Renal cortex interstitium (tissue), 11 donors: Measurements from ENCODE around the gene NAB2. TPM values are rescaled to one million over a fixed set of nuclear protein-coding genes. Genes with fewer than 3 reads are reported as not detected.
"Not testable (repeated sequence)": the region's sequence is repeated elsewhere in the genome, so short reads cannot be mapped to it uniquely, and the experiment has no call there.

ENCODE experiments used
- DNase-seq, 11 donors: peaks; one replicate each; pipeline ENCODE4 v3.0.0-alpha.2; 2013; ENCODE audit warnings: low read depth in 9 of 11, low spot score in 4 of 11; ENCODE audit errors: extremely low read depth in 1 of 11
- polyA plus RNA-seq, 3 donors: library from polyadenylated mRNA; unstranded; fragments of 120-200 nt; gene quantifications; one replicate each; pipeline ENCODE4 v1.2.1, GENCODE V29; 2013; ENCODE audit not compliant: insufficient read length in 3 of 3

NAB2 gene
- polyA plus RNA-seq, 3 donors = 43.3 to 53.9 (median 52.3) TPM

DNA sequence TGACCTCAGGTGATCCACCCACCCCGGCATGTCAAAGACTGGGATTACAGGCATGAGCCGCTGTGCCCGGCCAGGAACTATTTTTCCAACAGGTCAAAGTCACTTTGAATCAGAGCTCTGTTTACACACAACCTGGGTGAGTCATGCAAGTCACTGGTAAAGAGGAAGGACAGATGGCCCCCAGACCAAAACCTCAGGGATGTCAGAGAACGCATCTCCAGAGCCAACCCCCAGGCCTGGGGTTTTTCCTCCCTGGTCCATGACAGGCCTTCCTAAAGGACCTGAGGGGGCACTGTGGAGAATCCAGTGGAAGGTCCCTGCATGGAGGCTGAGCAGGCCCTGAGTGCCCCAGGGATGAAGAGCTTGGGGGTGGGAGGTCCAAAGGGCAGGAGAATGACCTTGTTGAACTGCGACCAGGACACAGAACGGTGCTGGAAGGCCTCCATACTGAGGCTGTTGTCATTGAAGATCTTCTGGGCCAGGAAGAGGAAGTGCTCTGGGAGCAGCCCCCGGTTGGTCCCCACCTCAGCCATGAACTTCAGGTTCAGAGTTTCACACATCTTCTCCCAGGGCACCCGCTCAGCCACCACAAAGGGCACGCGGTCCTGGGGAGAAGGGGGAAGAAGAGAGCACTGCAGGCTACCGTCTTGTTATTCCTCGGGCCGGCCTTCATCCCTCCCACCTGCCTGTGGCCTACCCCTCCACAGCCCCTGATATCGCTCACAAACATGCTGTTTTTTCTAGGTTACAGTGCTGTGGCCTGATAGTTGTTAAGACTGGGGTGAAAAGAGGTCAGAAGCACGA lies 13.2 kb downstream of the NAB2 start:
- DNase-seq = no peak

DNA sequence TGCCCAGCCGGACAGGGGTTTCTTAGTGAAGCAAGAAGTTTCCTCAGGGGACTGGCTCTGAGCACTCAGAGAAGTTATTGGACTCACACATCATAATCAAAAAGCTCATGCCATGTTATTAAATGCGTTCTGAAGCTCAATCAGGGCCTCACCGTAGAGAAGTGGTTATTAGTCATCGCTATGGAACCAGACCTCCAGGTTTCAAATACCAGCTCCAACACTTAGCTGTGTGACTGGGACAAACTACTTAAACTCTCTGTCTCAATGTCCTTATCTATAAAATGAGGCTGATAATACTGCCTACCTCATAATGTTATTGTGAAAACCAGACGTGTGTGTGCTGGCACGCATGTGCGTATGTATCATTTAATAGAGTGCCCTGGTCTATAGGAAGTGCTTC lies 14.9 kb downstream of the NAB2 start:
- no peak for DNase-seq

DNA sequence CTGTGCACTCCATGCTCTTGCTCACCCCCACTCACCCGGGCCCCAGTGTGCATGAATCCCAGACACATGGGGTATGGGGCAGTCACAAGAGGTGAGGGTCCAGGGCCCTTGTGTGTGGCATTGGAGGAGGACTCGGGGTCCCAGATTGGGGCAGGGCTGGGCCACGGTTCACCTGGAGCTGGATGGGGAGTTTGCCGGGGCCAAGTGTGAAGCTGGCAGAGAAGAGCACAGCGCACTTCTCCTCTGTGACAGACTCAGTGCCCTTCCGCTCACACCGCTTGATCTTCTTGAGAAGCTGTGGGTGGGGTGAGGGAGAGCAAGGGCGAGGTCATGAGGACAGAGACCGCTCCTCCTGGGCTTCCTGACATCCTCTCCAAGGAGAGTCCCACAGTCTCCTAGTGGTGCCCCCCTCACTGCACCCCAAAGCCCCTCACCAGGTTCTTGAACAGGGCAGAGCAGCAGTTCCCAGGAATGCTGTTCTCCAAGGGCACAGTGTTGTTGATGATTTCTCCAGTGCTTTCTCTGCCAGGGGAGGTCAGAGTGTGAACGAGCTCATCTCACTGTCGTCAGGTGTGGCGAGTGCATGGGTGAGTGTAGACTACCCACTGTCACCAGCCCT lies 15.5 kb downstream of the NAB2 start:
- DNase-seq = no peak

DNA sequence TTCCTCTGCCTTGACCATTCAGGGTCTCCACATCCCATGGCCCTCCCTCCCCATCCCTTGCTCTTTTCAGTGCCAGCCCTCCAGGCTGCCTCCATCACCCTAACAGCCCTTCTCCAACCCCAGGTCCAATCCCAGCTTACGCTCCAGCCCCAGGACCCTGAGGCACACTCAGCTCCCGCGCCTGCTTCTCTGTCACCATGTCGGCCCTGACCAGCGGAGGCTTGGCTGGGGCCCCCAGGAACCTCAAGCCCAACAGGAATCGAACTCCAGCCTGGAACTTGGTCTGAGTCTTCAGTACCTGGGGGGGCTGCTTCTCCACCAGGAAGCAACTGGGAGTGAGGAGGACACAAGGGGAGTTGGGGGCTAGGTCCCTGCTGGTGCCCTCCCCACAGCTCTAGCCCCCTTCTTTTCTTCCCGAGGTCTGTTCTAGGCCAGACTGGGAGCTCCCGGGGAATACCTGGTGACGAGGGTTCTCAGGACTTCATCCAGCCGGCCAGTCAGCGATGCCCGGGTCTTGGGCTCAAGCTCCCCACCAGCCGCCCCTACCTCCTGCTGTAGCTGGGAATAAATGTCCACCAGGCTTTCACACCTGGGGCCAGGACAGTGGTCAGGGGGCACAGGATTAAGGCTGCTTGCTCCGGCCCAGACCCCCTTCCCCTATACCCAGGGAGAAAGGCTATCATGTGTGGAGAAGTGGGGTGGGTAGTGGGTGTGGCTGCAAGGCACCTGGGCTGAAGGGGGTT lies 16.3 kb downstream of the NAB2 start:
- DNase-seq = no peak

DNA sequence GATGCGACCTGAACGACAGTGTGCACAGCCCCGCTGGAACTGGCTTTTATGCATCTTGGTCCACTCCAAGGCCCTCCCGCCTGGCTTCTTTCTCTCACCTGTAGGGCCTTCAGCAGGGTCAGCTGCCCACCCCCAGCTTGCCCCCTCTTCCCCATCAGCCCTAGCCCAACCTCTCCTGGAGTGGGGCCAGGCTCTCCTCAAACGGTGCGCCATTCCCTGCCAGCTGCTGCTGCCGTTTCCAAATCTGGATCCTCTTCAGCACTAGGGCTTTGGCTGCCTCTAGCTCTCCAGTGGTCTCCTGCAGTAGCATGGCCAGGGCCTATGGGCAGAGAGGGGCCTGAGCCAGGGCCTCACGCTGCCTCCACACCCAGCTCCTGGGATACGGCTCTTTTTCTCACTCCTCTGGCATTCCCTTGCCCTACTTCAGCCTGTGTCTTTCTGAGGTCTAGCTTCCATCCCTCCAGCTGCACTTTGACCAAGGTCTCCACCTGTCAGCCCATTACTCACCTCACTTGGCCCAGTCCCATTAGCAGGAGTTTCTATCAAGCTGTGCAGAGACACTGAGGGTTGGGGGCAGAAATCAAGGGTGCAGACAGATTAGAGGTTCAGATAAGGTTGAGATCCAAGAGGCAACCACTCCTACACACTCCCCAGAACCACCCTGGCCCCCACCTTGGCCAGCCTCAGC lies 17.3 kb downstream of the NAB2 start:
- DNase-seq = no peak

DNA sequence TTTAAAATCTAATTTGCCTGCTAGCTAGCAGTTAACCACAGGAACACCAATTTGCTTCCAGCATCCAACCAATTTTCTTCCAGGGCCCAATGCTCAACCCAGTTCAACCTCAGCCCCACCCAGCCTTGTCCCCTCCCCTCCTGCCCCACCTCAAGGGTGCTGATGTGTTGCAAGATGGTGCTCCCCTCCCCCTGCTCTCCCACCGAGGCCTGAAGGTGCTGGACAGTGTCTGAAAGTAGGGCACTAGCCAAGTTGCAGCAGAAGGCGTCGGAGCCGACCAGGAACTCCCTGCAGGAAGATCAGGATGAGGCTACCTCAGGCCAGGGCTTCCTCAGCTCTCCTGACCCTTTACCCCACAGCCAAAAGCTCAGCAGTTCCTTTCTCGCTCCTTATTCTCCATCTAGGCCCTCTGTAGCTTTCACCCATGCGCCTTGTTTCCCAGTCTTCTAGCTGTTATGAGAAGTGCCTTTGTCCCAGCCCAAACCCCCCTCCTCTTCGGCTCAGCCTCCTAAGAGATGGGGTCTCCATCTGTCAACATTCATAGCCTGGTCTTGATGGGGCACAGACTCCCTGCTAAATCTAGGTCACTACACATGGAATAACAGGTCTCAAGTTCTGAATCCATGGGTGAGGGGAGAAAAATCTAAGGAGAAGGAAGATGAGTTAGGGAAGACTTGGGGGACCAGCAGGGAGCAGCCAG lies 18.7 kb downstream of the NAB2 start:
- no peak for DNase-seq

DNA sequence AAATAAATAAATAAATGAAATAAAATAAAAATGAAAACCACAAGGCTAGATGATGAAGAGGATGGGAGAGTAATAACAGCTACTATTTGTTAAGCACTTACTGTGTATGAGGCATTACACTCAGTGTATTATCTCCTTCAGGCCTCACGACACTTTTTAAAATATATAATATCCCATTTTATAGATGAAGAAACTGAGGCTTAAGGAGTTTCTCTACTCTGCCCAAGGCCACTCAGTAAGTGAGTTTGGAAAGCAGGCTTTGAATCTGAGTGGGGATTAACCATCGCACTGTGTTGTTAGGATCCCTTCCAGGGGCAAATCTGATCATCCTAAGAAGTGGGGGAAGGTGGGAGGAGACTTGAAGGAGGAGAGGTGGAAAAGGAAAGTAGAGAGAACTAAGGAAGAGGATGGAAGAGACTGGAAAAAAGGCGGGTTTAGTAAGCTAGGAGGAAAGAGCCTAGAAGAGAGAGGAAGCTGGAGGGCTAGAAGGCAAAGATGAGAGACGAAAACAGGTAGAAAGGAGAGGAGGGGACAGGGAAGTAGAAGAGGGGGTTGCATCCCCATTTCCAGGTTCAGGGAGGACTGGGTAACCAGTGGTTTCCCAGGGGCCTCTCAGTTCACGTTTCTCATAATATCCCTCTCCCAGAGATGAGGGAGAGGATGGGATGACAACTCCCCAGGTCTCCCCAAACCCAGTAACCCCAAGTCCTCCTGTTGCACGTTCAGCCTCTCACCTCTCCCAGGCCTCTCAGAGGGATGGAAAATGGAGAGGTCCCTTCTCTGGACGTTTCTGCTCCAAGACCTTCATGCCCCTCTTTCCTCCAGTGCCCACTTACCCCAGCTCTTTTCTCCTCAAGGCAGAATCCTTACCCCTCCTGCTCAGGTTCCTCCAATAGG lies 20.5 kb downstream of the NAB2 start:
- DNase-seq = no peak

DNA sequence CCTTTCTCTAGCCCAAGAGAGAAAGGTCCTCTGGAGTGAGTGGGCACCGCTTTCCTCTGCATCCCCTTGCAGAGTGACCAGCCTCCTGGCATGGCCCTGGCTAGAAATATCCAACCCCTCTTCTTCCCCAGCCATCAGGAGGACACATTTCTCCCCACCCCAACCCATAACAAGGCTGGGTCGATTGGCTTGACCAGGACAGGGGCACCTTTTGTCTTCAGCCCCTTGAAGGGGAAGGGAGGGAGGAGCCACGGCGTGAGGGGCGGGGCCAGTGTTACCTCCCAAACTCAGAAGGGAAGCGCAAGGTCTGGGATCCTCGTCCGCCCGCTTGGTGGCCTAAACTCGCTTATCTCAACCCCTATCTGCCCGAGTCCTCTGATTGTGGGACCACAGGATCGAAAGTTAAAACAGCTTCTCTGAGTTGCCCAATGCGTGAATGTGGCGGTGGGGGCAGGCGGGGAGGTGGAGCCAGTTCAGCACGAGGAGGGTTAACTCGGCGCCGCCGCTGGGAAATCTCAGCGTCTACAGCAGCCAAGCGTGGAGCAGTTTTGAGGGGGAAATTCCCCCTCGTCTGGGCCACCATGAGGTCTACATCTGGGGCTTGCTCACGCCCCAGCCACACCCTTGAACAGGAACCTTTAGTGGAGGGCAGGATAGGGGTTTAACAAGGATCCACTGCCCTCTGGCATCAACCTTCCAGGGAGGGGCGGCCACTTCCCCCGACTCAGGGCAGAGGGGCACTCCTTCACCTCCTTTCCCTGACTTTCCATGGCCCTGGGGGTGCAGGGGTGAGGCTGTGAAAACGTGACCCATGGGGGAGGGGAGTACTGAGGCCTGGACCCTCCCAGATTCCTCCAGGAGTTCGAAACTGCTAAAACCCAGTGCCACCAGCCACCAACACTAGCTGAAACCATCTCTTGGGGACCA lies 21.5 kb downstream of the NAB2 start:
- DNase-seq = peak in 2 of 11 donors; percentile 39

DNA sequence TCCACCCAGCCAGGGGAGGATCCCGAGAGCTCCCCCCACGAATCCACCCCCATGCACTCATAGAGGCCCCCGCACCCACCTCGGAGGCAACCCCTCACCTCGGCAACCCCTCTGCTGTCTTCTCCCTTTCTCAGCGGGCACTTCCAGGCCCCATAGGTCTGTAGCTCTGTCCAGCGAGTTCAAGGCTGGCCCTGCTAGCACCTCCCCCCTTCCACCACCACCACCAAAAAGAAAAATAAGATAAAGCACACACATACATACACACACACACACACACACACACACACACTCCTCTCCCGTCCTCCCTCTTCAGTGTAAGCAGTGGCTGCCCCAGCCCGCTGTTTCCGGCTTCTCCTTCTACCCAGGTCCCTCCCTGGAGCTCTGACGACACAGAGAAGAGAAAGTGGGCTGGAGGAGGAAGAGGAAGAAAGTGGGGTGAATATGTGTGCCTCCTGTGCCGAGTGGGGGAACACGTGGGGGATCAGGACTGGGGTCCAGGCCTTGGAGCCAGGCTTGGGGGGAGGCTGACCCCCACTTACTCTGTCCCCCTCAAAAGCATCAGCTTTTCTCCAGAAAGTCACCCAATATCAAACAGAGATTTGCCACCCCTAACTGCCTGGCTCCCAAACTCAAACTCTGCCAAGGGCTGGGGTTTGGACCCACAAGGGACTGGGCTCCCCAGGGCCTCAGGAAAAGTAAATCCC lies 22.3 kb downstream of the NAB2 start, which contains the start of gene STAT6:
STAT6 (minus strand) TSS at position 332 of the 704 bp plus-strand sequence. CDS start 3,084 bp downstream, outside the sequence.
- DNase-seq = peak in 8 of 11 donors; percentile 60 to 83 (median 72)

DNA sequence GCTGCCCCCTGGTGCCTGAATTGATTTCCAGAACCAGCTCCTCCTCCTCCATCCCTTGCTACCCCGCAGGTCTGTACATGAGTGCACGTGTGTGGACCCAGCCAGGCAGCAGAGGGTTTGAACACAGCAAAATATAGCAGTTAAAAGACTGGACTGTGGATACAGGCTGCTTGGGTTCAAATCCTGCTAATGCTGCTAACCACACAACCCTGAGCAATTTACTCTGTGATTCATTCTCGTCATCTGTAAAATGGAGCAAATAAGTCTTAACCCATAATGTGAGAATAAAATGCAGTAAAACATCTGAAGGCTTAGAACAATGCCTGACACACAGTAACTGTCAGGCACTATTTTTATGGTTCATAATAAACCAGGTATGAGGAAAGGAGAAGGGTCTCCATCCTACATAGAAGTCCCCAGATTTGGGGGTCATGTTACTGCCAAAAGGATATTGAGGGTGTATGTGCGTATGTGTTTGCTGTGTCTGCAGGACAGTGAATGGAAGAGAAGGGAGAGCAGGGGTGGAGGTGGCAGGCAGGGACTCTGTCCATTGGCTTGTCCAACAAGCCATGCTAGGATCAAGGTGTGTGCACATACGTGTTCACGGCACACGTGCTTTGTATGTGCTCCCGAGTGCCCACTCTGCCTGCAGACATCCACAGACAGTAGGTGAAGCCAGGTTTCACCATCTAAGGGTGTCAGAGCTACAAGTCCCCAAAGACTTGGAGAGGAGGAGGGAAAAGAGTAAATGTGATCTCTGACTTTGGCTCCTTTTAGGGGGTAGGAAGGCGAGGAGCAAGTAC lies 23.8 kb downstream of the NAB2 start:
- no peak for DNase-seq

DNA sequence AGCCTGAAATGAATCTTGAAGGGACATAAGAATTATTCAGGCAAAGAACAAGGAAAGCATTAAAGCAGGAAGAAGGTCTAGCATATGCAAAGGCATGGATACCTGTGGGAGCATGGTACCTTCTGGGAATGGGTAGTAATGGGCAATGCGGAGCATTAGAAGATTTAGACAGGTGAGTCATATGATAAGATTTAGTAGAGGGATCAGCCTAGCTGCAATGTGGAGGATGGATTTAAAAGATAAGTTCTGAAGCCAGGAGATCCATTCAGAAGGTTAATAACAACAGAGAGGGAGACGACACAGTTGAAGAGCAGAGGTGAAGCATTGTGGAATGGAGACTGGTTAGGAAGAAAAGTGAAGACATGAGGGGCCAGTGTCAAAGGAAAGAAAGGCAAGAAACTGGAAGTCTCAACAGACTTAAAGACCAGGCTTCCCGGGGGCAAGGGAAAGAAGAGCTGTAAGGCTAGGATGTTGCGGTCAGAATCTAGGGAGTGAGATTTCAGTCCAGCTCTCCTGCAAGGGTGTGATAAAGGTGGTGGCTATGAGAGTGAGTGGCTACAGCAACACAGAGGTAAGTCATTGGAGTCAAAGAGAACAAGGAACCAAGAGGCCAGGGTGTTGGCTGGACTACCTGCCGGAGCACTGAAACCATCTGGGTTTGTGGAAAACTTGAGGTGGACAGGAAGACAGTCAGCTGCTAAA lies 27.8 kb downstream of the NAB2 start:
- DNase-seq = no peak

DNA sequence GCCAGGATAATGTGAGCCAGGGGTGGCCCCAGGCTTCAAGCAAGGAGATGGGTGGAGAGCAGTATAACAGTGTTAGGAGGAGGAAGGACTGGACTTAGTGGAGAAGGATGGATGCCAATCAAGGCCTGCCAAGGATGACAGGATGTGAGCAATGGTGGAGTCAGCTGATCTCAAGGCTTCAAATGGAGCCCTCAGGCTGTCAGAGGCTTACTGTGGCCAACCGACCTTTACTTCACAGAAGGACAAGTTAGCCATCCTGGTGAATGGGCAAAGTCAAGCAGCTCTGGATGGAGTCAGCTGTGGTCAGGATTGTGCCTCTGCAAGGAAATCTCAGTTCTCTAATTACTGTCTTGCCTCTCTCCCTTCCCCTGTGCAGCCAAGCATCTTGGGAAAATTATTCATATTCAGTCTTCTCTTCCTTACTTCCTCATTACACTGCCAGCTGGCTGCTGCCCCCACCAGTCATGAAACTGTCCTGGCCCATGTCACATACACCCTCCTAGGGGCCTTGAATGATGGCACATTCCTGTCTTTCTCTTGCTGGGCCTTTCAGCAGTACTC lies 29.9 kb downstream of the NAB2 start:
- no peak for DNase-seq

DNA sequence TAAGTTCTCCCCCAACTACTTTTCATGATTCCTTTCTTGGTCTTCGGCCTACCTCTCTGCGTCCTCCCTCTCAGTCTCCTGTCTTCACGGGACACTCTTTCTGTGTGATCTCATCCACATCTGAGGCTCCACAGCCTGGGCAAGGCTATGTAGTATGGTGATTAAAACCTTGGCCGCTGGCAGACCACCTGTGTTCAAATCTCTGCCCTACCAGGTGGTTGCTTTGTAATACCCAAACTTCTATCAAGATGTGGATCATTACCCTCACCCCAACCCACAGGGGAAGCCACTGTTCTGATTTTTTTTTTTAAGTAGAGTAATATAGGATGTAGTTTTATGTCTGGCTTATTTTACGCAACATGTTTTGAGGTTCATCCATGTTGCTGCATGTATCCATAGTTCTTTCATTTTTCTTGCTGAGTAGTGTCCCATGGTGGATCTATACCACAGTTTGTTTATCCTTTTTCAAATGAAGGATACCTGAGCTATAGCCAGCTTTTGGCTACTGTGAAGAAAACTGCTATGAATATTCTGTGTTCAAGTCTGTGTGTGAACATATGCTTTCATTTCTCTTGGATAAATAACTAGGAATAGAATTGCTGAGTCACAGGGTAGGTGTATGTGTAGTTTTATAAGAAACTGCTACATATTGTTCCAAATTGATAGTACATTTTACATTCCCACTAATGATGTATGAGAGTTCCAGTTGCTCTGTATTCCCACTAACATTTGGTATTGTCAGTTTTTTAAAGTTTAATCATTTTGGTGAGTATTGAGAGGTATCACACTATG lies 30.6 kb downstream of the NAB2 start:
- DNase-seq = no peak

DNA sequence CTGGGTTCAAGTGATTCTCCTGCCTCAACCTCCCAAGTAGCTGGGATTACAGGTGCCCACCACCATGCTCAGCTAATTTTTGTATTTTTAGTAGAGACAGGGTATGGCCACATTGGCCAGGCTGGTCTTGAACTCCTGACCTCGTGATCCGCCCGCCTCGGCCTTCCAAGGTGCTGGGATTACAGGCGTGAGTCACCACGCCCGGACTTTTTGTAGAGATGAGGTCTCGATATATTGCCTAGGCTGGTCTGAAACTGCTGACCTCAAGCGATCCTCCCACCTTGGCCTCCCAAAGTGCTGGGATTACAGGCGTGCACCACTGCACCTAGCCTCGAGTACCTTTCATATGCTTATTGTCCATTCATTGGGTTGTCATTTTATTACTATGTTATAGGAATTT lies 31.8 kb downstream of the NAB2 start:
- not testable (repeated sequence) for DNase-seq
